Duodenal mucosa (tissue), 2 donors: Measurements from ENCODE around the gene TMEM266.

Experiments used
- H3K27ac ChIP-seq: one replicate; pipeline ENCODE4 v1.7.0; 2013; ENCODE audit warnings: low read depth, low read length
- H3K27me3 ChIP-seq, 2 donors: one replicate each; pipeline ENCODE4 v1.7.0; 2013; ENCODE audit warnings: low read length in 2 of 2, control low read depth in 1 of 2; ENCODE audit not compliant: insufficient read depth in 2 of 2, control insufficient read depth in 1 of 2
- H3K36me3 ChIP-seq, 2 donors: one replicate each; pipeline ENCODE4 v1.7.0; 2013; ENCODE audit warnings: low read length in 2 of 2, control low read depth in 1 of 2; ENCODE audit not compliant: insufficient read depth in 2 of 2, control insufficient read depth in 1 of 2
- H3K4me1 ChIP-seq, 2 donors: one replicate each; pipeline ENCODE4 v1.7.0; 2013; ENCODE audit warnings: low read length in 2 of 2, control low read depth in 1 of 2; ENCODE audit not compliant: insufficient read depth in 2 of 2, control insufficient read depth in 1 of 2
- H3K4me3 ChIP-seq, 2 donors: one replicate each; pipeline ENCODE4 v1.7.0; 2013; ENCODE audit warnings: low read length in 2 of 2, low read depth in 1 of 2
- H3K9ac ChIP-seq, 2 donors: one replicate each; pipeline ENCODE4 v1.7.0; 2013; ENCODE audit warnings: low read length in 2 of 2, low read depth in 1 of 2
- H3K9me3 ChIP-seq, 2 donors: one replicate each; pipeline ENCODE4 v1.7.0; 2013; ENCODE audit warnings: low read length in 2 of 2, control low read depth in 1 of 2; ENCODE audit not compliant: control insufficient read depth in 1 of 2

The TMEM266 gene

DNA sequence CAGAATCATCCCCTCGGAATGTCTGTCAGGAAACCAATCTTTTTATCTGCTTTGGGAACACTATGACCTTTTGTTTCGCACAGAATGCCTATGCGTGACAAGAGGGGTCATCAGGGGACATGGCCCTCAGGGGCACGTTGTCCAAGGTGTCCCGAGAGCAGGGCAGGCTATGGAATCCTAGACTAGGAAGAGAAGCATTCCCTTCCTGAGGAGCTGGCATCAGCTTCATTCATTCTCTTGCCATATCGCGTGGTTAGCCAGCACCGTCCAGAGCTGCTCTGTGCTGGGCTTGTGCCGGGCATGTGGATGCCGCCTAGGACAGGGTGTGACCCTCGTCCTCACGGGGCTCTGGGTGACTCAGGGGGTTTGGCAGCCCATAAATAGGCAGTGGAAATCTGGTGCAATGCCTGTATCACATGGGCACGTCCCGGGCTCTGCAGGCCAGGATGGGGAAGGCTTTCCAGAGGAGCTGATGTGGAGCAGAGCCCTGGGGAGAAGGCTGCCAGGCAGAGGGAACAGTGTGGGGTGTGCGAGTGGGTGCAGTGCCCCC, 117.8 kb downstream of the TMEM266 start:
- peaks cover 14 to 24% of the 10 kb centered on the region in 2 donors for H3K27me3 ChIP-seq
- no peaks in the 10 kb centered on the region for H3K4me1 ChIP-seq
- H3K27ac ChIP-seq = no peak overlapping the region
- H3K4me3 ChIP-seq = no peak overlapping the region
- no peaks in the 10 kb centered on the region for H3K36me3 ChIP-seq
- no peak overlapping the region for H3K9ac ChIP-seq
- H3K9me3 ChIP-seq = no peaks in the 10 kb centered on the region

DNA sequence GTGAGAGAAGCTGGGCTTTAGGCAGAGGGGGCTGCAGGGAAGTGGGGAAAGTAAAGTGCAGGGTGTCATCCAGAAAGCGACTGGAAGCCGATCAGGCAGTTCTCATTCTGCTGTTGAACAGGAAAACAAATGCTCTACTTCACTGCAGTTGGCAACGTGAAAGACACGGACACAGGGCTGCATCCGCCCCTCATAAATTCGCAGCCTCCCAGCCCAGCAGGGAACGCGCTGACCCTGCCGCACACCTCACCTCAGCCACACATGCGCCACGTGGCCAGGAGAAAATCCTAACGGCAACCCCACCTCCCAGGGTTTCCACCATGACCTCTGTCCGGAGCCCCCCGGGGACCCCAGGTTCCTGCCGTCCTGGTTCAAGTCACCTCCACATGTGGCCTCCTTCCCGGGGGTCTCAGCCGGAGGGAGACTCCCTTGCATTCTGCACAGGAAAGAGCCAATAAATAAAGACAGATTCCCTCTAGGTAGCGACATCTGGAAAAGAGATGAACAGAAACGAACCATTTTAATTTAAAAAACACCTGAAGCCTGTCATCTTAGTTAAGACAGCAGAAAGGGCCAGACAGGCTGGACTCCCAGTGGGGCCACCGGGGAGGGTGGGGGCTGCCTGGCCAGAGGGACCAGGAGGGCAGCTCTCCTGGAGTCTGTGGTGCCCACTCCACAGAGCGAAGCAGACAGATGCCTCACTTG, 118.7 kb downstream of the TMEM266 start:
- Histone ChIP-seq H3K9ac (no peak overlapping the region), H3K27ac (no peak overlapping the region), H3K27me3 (peaks cover 15 to 24% of the 10 kb centered on the region in 2 donors), H3K4me3 (no peak overlapping the region), H3K36me3 (no peaks in the 10 kb centered on the region), H3K4me1 (no peaks in the 10 kb centered on the region), H3K9me3 (no peaks in the 10 kb centered on the region)

- Histone ChIP-seq H3K4me1 (no peaks in the 10 kb centered on the region), H3K4me3 (no peak overlapping the region), H3K27me3 (peaks cover 19 to 24% of the 10 kb centered on the region in 2 donors), H3K9me3 (no peaks in the 10 kb centered on the region), H3K9ac (no peak overlapping the region), H3K27ac (no peak overlapping the region), H3K36me3 (no peaks in the 10 kb centered on the region)
Measured at GRCh38 chr15:76179023-76179422, 119.2 kb downstream of the TMEM266 start.

GRCh38 chr15:76180321-76180720, 120.5 kb downstream of the TMEM266 start:
- no peaks in the 10 kb centered on the region for H3K36me3 ChIP-seq
- no peak overlapping the region for H3K27ac ChIP-seq
- H3K9ac ChIP-seq = no peak overlapping the region
- no peaks in the 10 kb centered on the region for H3K4me1 ChIP-seq
- peaks cover 25 to 26% of the 10 kb centered on the region in 2 donors for H3K27me3 ChIP-seq
- no peak overlapping the region for H3K4me3 ChIP-seq
- H3K9me3 ChIP-seq = no peaks in the 10 kb centered on the region

- Histone ChIP-seq H3K9ac (no peak overlapping the region), H3K27me3 (peaks cover 25 to 26% of the 10 kb centered on the region in 2 donors), H3K27ac (no peak overlapping the region), H3K36me3 (no peaks in the 10 kb centered on the region), H3K4me3 (no peak overlapping the region), H3K4me1 (no peaks in the 10 kb centered on the region), H3K9me3 (no peaks in the 10 kb centered on the region)
Measured at GRCh38 chr15:76181705-76182107, 121.9 kb downstream of the TMEM266 start.

DNA sequence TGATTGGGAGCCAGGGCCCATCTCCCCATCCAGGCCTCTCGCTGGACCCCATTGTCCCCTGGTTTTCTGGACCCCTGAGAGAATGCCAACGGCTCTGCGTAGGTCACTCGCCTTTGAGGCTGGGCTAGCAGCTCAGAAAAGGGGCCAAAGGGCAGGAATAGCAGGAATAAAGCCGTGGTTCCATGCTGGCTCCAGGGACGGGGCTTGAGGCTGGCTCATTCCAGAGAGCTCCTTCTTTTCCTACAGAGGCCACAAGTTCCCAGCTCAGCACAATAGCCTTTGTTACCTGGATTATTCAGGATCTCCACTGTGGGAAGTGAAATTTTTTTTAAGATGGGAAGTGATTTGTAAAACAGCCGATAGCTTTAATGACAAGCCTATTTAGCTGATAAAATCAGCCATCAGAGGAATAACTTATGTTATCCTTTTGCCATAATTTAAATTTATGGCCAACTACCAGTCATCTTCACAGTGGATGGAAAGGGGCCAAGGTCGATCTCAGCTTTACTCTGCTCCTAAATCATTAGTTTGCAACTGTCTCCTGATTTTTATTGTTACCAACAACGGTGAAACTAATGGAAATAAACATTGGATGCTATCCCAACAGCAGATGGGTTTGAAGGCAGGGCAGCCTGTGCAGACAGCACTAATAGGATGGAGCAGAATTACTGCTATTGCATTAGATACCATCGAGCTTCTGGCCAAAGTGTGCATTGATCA, 124.3 kb downstream of the TMEM266 start:
- H3K27me3 ChIP-seq = peaks cover 10 to 12% of the 10 kb centered on the region in 2 donors
- no peaks in the 10 kb centered on the region for H3K4me1 ChIP-seq
- H3K9me3 ChIP-seq = no peaks in the 10 kb centered on the region
- H3K4me3 ChIP-seq = no peak overlapping the region
- H3K9ac ChIP-seq = no peak overlapping the region
- no peak overlapping the region for H3K27ac ChIP-seq
- no peaks in the 10 kb centered on the region for H3K36me3 ChIP-seq

DNA sequence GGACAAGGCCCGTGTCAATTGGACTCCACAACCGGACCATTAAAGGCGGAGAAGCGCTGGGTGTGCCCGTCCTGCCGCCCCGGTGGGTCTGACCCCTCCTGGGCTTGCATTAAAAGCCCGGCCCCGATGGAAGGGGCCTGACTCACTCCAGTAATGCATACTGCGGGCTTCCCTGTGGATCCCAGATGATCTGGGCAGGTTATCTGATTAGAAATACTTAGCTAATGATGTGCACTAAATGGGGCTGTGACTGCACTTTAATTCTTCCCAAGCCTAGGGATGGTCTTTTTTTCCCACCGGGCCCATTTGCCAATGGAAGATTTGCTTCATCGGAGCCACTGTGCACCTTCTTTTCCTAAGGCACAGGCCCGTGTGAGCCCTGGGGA, 124.9 kb downstream of the TMEM266 start:
- H3K4me1 ChIP-seq = no peaks in the 10 kb centered on the region
- peaks cover 13 to 17% of the 10 kb centered on the region in 2 donors for H3K27me3 ChIP-seq
- no peak overlapping the region for H3K9ac ChIP-seq
- H3K9me3 ChIP-seq = no peaks in the 10 kb centered on the region
- H3K27ac ChIP-seq = no peak overlapping the region
- H3K4me3 ChIP-seq = no peak overlapping the region
- no peaks in the 10 kb centered on the region for H3K36me3 ChIP-seq

GRCh38 chr15:76185716-76186115, 125.9 kb downstream of the TMEM266 start:
- no peak overlapping the region for H3K27ac ChIP-seq
- peaks cover 18 to 22% of the 10 kb centered on the region in 2 donors for H3K27me3 ChIP-seq
- H3K4me1 ChIP-seq = peaks cover 0 to 3% of the 10 kb centered on the region in 2 donors
- H3K9ac ChIP-seq = no peak overlapping the region
- no peaks in the 10 kb centered on the region for H3K36me3 ChIP-seq
- H3K9me3 ChIP-seq = no peaks in the 10 kb centered on the region
- no peak overlapping the region for H3K4me3 ChIP-seq

GRCh38 chr15:76187163-76187562, 127.4 kb downstream of the TMEM266 start:
- Histone ChIP-seq H3K4me3 (no peak overlapping the region), H3K9ac (no peak overlapping the region), H3K27ac (no peak overlapping the region), H3K4me1 (peaks cover 9 to 12% of the 10 kb centered on the region in 2 donors), H3K27me3 (peaks cover 17 to 21% of the 10 kb centered on the region in 2 donors), H3K9me3 (no peaks in the 10 kb centered on the region), H3K36me3 (no peaks in the 10 kb centered on the region)

DNA sequence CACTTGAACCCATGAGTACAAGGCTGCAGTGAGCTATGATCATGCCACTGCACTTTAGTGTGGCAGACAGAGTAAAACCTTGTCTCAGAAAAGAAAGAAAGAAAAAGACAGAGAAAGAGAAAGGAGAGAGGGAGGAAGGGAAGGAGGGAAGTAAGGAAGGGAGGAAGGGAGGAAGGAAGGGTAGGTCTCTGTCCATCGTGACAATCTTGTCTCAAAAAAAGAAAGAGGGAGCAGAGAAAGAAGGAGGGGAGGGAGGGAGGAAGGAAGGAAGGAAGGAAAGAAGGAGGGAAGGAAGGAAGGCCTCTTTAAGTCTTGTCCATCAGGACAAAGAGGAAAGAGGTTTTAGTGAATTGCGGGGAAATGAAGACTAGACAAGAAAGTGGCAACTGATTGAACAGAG, 129.3 kb downstream of the TMEM266 start:
- Histone ChIP-seq H3K9me3 (no peaks in the 10 kb centered on the region), H3K4me3 (no peak overlapping the region), H3K4me1 (peaks cover 12 to 14% of the 10 kb centered on the region in 2 donors), H3K27me3 (peaks cover 15 to 17% of the 10 kb centered on the region in 2 donors), H3K9ac (no peak overlapping the region), H3K27ac (no peak overlapping the region), H3K36me3 (no peaks in the 10 kb centered on the region)
